Measurements from ENCODE around the gene SLC41A3.

The SLC41A3 gene

DNA sequence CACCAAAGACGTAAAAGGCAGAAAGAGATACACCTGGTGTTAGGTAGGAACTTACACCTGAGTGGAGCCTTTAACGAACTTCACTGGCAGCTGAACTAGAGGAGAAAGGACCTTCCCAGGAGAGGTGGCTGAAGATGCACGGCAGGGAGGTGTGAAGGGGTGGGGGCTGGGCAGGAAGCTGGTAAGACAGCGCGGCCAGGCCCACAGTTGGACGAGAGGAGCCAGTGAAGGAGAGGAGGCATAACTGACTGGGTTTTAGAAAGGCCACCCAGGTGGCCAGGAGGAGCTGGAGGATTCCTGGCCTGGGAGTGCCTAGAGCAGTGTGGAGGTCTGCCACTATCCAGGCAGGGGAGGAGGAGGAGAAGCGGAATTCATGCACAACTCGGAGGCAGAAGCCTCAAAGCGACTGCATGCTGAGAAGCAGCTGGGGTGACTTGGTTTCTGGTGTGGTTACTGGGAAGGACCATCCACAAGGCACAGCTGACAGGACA lies 51.9 kb downstream of the SLC41A3 start:
- DNase-seq (ENCODE audit: low read depth in 1 of 2, low spot score in 1 of 2): no peak

DNA sequence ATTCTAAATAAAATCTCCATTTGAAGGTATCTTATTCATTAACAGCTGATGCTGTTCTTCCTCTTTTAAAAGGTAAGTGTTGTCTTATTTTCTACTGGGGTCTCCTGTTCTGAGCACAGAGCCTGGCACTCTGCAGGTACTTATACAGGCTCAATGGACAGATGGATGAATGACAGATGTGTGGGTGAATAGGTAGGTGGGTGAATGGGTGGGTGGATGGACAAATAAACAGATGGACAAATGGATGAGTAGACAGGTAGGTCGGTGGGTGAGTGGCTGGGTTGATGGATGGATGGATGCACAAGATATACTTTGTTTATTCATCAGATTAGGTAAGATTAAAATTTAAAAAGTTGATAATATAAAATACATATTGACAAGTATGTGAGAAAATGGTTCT lies 53.5 kb downstream of the SLC41A3 start:
- no peak for DNase-seq (ENCODE audit: low read depth in 1 of 2, low spot score in 1 of 2)

DNA sequence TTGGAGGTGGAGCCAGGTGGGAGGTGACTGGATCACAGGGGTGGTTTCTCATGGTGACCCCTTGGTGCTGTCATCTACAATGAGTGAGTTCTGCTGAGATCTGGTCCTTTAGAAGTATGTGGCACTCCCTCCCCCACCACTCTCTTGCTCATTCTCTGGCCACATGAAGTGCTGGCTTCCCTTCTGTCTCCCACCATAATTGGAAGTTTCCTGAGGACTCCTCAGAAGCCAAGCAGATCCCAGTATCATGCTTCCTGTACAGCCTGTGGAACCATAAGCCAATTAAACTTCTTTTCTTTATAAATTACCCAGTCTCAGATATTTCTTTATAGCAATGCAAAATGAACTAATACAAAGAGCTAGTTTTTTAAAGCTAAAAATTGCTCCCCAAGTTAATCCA lies 54.7 kb downstream of the SLC41A3 start:
- no peak for DNase-seq (ENCODE audit: low read depth in 1 of 2, low spot score in 1 of 2)

DNA sequence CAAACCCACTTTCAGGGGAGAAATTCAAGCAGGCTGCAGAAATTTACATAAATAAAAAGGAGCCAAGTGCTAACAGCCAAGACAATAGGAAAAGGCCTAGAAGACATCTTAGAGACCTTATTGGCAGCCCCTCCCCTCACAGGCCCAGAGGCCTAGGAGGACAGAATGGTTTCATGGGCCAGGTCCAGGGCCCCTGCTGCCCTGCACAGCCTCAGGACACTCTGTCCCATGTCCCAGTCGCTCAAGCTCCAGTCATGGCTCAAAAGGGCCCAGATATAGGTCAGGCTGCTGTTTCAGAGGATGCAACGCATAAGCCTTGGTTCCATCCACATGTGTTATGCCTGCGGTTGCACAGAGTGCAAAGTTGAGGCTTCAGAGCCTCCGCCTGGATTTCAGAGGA lies 55.8 kb downstream of the SLC41A3 start:
- no peak for DNase-seq (ENCODE audit: low read depth in 1 of 2, low spot score in 1 of 2)

DNA sequence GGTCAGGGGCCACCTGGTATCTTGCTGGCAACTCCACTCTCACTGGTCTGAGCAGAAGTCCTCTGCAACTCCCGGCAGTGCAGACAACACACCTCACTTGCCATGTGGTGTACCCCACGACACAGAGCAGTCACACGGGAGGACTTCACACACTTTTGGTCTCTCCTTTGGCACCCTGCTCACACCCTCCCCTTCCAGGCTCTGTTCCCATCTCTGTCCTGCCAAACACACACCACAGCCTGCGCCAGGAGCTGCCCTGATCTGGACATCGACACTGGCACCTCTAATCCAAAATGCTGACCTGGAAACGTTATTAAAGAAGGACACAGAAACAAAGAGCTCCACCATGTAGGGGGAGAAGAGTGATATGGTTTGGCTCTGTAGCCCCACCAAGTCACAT lies 57.2 kb downstream of the SLC41A3 start:
- DNase-seq (ENCODE audit: low read depth in 1 of 2, low spot score in 1 of 2): no peak

DNA sequence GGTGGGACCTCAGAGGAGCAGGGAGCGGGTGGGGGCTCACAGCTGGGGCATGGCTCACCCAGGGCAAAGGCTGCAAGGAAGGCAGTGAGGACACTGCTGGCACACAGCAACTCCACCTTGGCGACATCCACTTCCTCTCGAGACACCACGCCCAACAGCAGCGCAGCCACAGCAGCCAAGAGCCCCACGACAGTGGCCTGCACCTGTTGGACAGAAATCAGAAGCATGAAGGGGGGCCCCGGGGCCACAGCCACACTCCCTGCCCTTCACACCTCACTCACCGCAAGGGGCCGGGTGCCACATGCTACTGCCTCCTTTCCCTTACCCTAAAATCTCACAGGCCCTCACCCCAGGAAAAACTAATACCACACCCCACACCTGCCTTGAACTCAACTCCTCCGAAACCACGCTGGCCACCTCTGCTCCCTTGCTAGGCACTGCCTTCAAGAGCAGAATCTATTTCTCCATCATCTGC lies 57.6 kb downstream of the SLC41A3 start:
- no peak for DNase-seq (ENCODE audit: low read depth in 1 of 2, low spot score in 1 of 2)

DNA sequence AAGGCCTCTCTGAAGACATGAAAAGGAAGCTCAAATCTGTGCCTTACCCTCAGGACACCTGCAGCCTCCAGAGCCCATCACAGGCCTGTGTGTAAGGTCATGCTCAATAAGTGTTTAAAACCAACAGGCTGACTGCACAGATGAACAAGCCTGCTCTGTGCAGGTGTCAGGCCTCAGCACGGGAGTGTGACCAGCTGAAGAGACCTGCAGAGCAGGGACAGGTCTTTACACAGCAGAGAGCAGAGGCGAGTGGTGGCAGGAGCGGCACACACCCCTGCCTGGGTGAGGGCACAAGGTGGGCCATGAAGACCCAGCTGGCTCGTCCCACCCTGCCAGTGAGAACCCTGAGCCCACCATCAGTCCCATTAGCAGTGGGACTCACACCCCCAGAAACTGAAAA lies 58.1 kb downstream of the SLC41A3 start:
- DNase-seq (ENCODE audit: low read depth in 1 of 2, low spot score in 1 of 2): no peak

DNA sequence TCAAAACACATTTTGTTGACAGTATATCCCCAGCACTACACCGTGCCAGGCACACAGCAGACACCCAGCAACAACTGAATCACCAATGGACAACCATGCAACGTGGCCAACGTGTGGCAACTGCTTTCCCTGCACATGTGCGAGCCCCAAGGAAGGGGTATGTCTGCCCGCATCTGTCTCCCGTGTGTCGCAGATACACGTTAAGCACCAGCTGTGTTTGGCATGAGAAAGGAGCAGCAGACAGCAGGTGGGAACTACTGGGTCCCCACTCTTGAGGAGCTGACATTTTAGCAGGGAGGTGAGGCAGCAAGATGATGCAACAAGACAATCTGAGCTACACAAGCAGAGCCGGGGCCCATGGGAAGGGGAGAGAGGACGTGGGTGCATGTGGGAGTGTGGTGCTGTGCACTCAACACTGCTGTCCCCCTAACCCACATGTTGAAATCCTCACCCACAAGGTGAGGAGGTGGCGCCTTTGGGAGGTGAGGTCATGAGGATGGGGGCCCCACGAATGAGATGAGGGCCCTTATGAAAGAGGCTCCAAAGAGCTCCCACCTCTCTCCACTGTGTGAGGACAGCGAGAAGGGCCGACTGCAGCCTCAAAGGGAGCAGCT lies 58.7 kb downstream of the SLC41A3 start:
- no peak for DNase-seq (ENCODE audit: low read depth in 1 of 2, low spot score in 1 of 2)

DNA sequence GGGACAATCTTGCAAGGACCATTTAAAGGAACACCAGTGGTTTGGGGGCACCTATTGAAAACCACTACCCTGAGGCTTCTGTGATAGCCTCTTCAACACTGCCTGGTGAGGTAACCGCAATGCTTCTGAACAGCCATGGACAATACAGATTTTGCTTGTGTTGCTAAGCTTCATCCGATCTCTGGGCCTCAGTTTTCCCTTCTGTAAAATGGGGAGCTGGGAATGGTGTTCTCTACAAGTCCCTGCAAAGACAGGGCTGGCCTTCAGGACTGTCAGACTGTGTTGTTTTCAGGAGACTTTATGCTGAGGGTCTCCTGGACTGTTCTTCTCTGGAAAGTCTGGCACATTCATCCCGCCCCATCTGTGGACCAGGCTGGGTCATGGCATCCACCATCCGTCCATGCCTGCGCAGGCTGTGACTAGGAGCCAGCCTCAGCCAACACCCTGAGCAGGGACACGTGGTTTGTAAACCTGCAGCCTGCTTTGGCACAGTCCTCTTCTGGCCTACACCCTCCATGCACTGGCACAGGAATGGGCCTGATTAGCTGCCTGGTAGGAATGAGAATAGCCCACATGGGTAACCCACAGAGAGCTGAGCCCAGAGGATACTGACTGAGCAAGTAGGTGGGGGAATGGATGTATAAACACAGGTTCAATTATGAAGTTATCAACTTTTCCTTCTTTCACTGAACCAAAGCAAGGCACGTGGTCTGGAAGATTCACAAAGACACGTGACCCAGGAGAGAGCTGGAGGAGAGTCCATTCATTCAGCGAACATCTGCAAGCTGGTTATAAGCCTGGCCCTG lies 59.7 kb downstream of the SLC41A3 start:
- DNase-seq (ENCODE audit: low read depth in 1 of 2, low spot score in 1 of 2): no peak

DNA sequence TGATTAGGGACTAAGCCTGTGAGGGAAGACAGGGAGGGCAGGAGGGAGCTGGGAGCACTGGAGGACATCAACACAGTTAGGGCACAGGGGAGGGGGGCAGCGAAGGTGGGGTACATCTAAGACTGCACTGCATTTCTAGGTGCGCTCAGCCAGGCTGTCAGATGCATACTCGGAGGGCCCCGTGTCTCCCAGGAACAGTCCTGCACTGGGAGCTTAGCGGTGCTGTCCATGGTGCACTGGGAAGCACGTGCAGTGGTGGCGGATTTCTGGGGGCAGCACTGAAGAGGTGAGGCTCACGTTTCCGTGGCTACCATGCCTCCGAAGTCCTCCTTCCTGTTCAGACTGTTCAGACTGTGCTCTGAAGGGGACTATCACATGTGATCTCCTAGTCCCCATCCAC lies 60.5 kb downstream of the SLC41A3 start:
- no peak for DNase-seq (ENCODE audit: low read depth in 1 of 2, low spot score in 1 of 2)

DNA sequence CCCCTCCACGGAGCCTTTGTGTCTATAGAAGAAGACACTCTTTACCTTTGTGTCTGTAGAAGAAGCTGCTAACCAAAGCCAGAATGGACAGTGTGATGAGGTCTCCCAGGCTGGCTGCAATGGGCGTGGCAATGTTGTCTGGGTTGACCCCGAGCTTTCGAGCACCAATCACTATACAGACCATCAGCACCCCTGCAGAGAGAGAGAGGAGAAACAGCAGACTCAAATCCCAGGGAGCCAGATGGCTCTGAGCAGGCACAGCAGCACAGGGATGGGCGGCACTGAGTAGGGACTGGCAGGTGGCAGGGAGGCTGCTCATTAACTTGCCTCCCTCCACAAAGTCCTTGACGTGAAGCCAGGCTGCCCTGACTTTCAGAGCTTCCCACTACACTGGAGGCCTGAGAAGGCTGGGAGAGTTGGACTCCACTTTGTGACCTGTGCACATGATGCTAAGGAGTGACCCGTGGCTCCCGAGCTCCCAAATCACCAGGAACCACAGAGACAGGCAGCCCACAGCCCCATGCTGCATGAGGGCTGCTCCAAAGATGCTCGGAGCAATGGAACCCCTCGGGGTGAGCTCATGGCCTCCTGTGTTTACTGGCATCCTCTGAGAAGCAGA lies 61.1 kb downstream of the SLC41A3 start:
- no peak for DNase-seq (ENCODE audit: low read depth in 1 of 2, low spot score in 1 of 2)

DNA sequence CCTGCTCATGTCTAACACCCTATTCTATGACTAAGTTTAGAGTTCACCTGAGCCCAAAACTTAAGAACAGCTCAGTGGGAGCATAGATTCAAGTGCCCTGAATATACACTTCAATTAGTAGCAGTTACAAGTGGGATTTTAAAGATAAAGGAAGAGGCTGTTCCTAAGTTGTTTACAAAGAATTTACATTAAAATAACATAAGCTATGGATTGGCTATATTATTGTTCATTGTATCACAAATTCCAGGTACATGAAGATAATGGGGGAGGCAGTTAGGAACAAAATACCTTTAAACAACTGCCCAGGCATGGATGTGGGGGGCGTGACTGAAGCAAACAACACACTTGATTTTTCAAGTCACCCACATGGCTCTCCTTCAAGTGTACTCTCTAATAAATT lies 62.2 kb downstream of the SLC41A3 start:
- no peak for DNase-seq (ENCODE audit: low read depth in 1 of 2, low spot score in 1 of 2)

DNA sequence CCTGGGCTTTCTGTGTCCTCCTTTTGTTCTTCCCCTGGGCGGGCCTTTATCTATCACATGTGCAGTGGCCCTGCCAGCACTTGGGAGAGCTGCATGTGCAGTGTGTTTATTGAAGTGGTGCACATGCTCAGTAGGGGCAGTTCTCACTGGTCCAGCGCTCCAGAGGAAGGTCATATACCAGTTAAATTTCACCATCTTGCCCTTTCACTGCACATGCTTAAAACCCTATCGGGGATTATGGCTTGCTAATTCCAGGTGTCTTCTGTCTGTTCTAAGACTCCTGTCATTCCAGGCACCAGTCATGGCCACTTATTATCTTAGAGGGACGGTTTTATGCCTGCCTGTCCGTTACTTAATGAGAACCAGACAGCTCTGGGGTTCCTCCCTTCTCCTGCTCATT lies 62.7 kb downstream of the SLC41A3 start:
- DNase-seq (ENCODE audit: low read depth in 1 of 2, low spot score in 1 of 2): no peak

DNA sequence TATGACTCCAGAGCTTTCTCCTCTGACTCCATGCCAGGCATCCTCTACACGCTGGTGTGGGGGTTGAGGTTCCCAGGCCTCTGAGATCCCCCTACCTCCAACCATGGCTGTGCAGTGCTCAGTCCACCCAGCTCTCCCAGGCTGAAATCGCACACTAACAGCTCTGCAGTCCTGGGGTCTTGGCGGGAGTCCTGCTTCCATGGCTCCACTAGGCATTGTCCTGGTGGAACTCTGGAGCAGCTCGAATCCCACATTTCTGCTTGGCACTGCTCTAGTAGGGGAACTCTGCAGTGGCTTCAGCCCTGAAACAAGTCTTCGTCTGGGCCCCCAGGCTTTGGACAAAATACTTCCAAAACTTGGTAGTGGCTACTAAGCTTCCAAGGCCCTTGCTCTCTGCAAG lies 64.2 kb downstream of the SLC41A3 start:
- no peak for DNase-seq (ENCODE audit: low read depth in 1 of 2, low spot score in 1 of 2)

DNA sequence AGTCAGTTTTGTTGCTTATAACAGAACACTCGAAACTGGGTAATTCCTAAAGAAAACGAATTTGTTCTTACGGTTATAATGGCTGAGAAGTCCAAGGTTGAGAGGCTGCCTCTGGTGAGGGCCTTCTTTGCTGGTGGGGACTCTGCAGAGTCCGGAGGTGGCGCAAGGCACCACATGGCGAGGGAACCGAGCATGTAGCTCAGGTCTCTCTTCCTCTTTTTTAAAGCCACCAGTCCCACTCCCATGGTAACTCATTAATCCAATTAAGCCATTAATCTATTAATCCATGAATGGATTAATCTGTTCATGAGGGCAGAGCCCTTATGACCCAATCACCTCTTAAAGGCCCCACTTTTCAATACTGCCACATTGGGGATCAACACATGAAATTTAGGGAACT lies 64.9 kb downstream of the SLC41A3 start:
- DNase-seq (ENCODE audit: low read depth in 1 of 2, low spot score in 1 of 2): no peak

DNA sequence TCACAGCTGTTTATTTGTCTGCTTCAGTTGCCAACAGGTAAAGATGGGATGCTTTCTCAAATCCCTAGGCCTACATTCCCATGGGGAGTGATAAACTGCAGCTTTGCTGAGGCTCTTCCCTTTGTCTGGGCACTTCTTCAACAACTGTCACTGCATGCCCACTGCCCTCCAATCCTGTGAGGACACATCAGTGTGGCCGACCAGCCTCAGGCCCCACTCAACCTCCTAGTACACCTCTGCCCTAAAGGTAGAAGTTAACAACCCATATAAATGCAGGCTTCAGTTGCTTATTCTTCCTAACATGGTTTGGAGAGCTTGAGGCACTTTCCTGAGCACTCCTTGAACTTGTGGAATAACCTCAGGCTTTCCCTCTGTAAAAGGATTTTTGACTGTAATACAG lies 65.4 kb downstream of the SLC41A3 start:
- no peak for DNase-seq (ENCODE audit: low read depth in 1 of 2, low spot score in 1 of 2)

DNA sequence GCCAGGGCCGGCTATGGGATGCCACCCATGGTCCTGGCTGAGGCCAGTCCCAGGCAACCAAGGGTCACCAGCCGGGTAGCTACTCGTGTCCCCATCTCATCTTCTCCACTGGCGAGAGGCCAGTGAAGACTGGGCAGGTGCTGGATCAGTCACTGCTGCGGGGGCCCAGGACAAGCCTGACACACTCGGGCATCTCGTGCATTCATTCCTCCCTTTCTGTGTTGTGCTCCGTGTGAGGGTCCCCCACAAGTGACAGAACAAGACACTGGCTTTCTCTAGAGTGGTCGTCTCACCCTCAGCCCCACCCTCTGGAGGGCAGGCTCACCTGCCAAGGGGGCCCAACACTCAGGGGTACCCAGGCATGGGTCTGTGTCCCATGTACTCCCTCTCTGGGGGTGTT lies 66.6 kb downstream of the SLC41A3 start:
- DNase-seq (ENCODE audit: low read depth in 1 of 2, low spot score in 1 of 2): no peak

DNA sequence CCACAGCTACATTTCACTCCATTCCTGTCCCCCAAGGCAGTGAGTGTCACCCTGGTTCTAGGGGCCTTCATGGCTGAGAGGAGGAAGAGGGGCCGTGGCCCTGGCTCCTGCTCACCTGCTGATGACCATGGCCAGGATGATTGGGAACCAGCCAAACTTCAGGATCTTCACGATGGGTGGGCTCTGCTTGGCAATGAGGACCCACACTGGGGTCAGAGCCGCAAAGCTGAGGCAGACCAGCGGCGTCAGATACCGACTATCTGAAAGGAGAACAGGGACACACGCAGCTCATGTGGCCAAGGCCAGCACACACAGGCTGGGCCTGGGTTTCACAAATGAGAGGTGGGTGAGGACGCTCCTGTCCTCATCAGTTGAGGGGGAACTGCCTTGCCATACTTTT lies 67.3 kb downstream of the SLC41A3 start:
- no peak for DNase-seq (ENCODE audit: low read depth in 1 of 2, low spot score in 1 of 2)

DNA sequence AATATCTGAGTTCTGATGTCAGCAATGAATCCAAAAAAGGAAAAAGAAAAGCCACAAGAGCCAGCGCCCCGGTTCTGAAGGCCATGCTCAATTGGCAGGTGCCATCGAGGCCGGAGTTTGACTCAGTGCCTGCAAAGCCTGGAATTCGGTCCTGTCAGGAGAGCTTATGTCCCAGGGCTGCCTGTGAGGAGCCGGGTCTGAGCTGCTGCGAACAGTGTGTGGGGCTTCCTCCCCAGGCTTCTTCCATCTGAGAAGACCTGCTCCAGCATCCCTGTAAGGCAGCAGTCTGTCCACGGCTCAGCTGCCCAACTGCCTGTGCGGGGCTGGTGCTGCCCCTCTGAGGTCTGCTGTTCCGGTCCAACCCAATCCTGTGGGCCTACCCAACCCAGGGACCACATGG lies 68.8 kb downstream of the SLC41A3 start:
- DNase-seq (ENCODE audit: low read depth in 1 of 2, low spot score in 1 of 2): no peak

DNA sequence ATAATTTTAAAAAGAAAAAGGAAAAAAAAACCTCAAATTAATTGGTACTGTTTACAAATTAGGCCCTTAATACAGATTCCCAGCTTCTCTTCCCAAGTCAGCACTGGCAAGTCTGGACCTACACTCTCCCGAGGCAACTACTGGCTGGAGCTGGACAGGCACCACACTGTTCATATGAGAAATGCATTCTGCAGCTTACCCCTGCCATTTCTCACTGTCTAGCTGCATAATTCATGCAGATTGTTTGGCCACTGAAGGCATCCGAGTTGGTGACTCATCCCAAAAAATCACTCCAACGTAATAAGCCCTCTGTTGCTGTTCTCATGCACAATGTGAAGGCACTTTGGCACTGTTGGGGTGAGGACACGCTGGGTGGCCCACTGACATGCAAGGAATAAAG lies 69.7 kb downstream of the SLC41A3 start:
- DNase-seq (ENCODE audit: low read depth in 1 of 2, low spot score in 1 of 2): no peak

DNA sequence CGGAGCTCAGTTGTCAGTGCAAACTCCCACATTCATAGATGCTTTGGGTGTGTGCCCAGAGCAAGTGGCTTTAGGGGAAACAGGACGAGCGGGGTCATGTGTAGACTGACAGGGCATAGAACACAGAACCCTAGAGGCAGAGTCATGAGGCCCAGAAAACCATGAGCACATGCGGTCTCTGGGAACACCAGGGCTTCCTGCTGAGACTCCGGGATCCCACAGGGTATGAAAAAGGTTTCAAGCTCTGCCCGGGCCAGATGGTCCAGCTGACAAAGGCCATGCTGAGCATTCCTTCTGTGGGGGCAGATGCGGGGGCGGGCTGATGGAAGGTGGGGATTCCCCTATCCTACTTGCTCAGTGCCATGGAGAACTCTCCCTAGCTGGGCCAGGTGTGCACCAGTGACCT lies 70.2 kb downstream of the SLC41A3 start:
- DNase-seq (ENCODE audit: low read depth in 1 of 2, low spot score in 1 of 2): no peak

DNA sequence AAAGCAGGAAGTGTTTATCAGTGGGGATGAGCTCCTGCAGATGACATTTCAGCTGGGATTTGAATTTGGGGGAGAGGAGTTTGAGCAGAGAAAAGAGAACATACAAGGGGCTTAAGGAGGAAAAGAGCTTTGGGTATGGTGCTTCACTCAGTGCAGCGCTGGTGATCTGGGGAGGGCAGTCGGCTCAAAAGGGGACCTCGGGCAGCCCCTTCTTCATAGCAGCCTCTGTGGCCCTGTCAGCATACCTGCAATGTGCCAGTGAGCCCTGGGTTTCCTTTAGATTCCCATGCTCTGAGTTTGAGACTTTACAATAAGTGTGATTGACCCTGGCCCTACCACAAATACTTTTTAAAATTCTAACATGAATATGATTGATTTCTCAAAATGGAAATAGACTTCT lies 74.7 kb downstream of the SLC41A3 start:
- no peak for DNase-seq (ENCODE audit: low read depth in 1 of 2, low spot score in 1 of 2)
